ENCODE measurements around the gene CCR5AS.

DNA sequence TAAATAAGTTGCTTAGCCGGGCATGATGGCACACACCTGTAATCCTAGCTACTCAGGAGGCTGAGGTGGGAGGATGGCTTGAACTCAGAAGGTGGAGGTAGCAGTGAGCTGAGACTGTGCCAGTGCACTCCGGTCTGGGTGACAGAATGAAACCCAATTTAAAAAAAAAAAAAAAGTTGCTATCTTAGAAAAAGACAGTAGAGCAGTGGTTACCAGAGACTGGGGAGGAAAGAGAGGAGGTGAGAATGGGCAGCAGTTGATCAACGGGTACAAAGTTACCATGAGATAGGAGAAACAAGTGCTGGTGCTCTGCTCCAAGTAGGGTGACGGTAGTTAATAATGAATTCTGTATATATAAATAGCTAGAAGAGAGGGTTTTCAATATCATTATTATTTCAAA is 53.8 kb downstream of the CCR5AS start:
- no peak for TF ChIP-seq POLR2A (IDR thresholded peaks at IDR 0.05)
- TF ChIP-seq, protein P1, sequence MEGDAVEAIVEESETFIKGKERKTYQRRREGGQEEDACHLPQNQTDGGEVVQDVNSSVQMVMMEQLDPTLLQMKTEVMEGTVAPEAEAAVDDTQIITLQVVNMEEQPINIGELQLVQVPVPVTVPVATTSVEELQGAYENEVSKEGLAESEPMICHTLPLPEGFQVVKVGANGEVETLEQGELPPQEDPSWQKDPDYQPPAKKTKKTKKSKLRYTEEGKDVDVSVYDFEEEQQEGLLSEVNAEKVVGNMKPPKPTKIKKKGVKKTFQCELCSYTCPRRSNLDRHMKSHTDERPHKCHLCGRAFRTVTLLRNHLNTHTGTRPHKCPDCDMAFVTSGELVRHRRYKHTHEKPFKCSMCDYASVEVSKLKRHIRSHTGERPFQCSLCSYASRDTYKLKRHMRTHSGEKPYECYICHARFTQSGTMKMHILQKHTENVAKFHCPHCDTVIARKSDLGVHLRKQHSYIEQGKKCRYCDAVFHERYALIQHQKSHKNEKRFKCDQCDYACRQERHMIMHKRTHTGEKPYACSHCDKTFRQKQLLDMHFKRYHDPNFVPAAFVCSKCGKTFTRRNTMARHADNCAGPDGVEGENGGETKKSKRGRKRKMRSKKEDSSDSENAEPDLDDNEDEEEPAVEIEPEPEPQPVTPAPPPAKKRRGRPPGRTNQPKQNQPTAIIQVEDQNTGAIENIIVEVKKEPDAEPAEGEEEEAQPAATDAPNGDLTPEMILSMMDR (IDR thresholded peaks at IDR 0.05) = no peak
- TF ChIP-seq POLR2AphosphoS5 (IDR thresholded peaks at IDR 0.05) = no peak
